ENCODE measurements around the gene SYCN.

Gene SYCN

DNA sequence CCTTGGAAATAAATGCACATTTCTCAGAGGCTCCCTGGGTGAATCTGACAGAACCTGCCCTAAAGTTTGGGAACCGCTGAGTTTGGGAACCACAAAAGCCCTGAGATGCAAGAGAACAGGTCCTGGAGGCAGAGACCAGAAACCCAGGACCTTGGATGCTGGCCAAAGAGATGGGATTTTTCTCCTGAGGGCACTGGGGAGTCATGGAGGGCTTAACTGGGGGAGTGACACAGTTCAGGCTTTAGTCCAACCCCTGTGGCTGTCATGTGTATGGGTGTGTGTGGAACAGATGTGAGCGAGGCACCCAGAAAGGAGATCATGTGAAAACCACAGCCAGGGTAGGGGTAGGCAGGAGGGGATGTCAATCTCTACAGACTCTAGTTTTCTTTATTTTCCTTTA is 11.2 kb downstream of the SYCN start:
- no peak for DNase-seq

DNA sequence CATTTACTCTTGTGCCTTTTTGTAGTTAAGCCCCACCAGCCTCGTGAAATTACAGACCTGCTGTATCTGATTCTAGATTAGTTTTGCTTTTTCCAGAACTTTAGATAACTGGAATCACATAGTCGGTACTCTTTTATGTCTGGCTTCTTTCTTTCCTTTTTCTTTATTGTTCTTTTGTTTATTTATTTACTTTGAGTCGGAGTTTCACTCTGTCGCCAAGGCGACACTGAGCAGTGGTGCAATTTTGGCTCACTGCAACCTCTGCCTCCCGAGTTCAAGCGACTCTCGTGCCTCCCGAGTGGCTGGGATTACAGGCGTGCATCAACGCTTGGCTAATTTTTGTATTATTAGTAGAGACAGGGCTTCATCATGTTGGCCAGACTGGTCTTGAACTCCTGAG is 13.3 kb downstream of the SYCN start:
- no peak for DNase-seq

DNA sequence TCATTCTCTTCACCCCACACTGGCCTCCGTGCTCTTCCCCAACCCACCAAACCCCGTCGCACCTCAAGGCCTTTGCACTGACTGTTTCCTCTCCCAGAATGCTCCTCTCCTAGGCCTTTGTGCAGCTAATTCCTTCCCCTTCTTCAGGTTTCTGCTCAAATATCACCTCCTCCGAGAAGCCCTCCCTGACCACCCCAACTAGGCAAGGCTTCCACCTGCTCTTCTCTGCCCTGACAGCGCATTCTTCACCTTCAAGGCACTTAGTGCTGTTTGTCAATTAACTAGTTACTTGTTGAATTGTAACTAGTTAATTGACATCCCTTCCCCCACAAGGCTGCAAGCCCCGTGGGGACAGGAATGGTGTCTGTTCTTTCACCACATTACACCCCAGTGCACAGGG is 15.1 kb downstream of the SYCN start:
- no peak for DNase-seq

DNA sequence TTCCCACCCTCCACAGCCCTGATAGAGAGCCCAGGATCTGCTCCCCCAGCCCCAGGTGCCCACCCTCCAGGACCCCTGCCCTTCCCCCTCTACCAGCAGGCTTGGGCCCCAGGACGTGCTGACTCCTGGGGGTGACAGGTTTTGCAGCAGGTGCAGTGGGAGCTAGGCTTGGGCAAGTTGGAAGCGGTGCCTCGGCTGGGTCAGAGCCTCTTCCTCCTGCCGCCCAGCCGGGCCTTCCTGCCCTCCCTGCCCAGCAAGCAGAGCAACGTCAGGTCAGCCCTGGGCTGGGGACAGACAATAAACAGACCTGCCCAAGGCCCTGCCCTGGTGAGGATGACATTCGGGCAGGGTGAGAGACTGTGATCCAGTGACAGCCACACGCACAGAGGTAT is 16.5 kb downstream of the SYCN start:
- DNase-seq: no peak

DNA sequence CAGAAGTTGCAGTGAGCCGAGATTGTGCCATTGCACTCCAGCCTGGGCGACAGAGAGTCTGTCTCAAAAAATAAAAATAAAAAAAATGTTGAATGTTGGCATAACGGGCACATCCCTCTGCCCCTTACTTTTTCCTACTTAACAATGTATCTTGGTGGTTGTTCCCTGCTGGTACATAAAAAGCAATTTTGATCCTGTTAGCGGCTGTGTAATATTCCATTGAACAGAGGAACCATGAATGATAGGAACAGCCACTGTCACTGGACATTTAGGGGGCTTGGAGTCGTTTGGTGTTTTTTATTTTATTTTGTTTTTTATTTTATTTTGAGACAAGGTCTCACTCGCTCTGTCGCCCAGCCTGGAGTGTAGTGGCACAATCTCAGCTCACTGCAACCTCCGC is 17.7 kb downstream of the SYCN start:
- DNase-seq: no peak

DNA sequence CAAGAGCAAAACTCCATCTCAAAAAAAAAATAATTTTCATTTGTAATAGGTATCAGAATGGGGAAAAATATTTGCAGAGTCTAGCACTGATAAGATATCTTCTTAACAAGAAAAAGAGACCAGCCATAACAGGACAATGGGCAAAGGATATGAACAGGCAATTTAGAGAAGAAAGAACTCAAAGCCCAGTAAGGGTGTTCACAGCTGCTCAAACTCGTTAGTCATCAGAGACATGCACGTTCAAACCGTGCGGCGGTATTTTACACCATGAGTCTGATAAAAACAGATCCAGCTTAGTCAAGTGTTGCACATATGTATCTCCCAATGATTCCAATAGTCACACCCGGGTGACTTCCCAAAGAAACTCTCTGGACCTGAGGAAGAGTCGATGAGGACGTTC is 21.0 kb downstream of the SYCN start:
- DNase-seq: no peak

DNA sequence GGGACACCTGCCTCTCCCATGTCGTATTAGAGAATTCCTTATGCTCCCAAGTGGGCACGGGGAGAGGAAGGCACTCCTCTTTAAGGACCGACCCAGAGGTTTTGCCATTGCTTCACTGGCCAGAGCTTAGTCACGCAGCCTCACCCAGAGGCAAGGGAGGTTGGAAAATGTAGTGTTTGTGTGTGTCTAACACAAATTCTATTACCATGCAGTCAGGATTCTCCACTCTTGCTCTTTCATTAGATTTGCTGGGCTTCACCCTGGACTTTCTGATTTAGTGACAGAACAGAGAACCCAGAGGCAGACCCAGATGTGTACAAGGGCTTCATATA is 21.9 kb downstream of the SYCN start:
- DNase-seq: no peak

DNA sequence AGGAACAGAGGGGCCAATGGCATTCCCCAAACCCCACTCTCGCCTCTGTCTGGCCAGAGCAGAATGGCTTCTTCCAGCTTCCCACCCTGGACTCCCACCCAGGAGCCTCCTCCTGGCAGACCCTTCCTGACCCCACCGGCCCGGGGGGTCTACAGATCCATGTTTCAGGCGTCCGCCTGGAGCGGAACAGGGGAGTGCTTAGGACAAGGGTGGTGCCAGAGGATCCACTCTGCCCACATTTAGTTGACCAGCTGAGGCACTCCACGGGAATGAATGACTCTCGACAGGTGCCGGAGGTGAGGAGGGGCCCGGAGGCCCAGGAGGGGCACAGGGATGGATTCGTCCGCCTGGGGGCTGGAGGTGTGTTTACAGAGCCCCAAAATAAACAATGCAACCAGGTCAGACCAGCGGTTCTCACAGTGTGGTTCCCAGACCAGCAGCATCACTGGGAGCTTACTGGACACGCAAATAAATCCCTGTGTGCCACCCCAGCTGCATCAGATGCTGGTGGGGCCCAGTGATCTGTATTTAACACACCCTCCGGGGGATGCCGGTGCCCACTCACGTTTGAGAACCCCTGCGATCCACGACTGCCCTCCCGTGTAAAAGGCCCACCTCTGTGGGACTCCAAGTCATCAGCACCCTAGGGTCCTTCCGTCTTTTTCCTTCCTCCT is 22.4 kb downstream of the SYCN start:
- no peak for DNase-seq

DNA sequence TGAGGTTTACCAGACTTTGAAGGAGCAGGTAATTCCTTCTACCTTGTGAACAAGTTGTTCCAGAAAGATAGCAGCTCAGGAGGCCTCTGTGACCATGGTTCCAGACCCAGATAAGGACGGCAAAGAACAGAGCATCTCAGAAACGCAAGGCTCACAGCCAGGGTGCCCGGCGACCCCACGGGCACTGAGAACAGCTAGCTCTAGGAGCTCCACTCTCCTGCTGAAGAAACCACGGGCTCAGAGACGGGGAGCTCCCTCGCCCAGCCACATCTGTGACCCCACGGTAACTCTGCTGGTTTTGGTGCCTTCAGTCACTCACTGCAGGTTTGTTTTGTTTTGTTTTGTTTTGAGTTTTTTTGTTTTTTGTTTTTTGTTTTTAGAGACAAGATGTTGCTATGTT is 23.3 kb downstream of the SYCN start:
- no peak for DNase-seq

DNA sequence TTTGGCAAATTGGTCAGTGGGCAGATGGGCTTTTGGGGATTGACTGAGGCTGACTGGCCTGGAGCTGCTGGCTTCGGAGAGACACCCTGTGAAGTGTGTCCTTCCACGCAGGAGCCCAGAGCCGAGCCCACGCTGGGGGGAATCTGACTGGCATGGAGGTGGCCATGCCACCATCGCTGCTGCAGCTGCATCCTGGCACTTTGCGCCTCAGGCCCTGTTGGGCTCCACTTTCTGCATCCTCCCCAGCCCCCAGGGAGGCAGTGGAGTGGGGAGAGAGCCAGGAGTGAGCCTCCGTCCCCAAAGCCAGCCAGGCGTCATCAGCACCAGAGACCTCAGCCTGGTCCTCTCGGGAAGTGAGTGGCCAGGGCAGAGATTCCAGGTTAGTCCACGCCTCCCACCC is 24.3 kb downstream of the SYCN start:
- no peak for DNase-seq

DNA sequence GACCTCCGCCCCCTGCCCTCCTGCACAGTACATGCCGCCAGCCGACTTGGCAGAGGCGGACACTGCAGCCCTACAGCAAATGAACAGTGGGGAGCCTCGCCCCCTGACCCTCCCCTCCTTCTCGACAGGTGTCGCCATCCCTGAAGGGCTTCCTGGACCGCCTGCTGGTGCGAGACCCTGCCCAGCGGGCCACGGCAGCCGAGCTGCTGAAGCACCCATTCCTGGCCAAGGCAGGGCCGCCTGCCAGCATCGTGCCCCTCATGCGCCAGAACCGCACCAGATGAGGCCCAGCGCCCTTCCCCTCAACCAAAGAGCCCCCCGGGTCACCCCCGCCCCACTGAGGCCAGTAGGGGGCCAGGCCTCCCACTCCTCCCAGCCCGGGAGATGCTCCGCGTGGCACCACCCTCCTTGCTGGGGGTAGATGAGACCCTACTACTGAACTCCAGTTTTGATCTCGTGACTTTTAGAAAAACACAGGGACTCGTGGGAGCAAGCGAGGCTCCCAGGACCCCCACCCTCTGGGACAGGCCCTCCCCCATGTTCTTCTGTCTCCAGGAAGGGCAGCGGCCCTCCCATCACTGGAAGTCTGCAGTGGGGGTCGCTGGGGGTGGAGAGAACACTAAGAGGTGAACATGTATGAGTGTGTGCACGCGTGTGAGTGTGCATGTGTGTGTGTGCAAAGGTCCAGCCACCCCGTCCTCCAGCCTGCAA is 25.6 kb downstream of the SYCN start:
- no peak for DNase-seq

DNA sequence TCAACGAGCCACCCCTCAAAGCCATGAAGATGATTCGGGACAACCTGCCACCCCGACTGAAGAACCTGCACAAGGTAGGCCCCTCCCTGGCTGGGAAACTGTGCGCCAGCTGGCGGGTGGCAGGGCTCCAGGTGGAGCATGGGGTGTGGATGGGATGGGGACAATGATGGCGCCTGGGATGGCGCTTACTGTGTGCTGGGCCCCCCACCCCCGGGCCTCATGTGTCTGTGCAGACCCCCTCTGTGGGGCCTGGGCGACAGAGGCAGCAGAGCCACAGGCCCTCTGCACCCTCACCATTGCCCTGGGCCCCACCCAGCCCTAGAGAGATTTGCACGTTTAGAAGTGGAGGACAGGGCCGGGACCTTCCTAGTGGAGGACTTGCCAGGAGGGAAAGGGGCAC is 26.3 kb downstream of the SYCN start:
- DNase-seq: no peak

DNA sequence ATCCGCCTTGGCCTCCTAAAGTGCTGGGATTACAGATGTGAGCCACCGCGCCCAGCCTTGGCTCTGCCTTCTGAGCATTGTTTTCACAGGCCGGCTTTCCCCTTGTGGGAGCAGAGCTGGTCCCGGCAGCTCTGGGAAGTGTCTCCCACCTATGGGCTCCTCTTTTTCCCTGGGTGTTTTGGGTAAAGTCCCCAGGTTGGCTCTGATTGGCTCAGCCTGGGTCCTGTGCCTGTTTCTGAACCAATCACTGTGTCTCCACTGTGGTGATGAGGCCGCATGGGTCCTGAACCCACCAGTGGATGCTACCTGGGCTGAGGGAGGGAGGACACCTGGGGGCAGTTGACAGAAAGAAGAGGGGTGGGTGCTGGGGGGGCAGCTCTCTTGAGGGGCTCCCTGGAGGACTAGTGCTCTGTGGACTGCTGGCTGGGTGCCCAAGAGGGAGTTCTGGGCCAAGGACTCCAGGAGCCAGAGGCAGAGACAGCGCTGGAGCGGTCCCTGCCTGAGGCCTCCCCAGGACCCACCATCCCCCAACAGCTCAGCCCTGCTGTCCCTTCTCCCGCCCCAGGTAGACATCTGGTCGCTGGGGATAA is 26.9 kb downstream of the SYCN start:
- DNase-seq: no peak

DNA sequence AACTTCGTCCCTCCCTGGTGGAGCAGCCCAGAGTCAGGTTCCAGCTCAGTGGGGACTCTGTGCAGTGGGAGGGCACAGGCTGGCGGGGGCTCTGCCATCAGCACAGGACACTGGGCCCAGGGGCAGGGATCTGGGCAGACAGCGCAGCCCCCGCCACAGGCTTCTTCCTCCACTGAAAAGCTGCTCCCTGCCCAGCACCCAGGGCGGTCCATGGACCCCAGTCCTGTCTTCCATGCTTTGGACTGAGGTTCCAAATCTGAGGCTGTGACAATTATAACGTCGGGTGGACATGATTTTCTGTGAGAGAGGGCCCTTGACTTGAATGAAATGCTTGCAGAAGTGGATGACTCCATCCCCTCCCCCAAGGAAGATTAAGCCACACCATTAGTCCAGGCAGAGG is 28.5 kb downstream of the SYCN start:
- DNase-seq: no peak

DNA sequence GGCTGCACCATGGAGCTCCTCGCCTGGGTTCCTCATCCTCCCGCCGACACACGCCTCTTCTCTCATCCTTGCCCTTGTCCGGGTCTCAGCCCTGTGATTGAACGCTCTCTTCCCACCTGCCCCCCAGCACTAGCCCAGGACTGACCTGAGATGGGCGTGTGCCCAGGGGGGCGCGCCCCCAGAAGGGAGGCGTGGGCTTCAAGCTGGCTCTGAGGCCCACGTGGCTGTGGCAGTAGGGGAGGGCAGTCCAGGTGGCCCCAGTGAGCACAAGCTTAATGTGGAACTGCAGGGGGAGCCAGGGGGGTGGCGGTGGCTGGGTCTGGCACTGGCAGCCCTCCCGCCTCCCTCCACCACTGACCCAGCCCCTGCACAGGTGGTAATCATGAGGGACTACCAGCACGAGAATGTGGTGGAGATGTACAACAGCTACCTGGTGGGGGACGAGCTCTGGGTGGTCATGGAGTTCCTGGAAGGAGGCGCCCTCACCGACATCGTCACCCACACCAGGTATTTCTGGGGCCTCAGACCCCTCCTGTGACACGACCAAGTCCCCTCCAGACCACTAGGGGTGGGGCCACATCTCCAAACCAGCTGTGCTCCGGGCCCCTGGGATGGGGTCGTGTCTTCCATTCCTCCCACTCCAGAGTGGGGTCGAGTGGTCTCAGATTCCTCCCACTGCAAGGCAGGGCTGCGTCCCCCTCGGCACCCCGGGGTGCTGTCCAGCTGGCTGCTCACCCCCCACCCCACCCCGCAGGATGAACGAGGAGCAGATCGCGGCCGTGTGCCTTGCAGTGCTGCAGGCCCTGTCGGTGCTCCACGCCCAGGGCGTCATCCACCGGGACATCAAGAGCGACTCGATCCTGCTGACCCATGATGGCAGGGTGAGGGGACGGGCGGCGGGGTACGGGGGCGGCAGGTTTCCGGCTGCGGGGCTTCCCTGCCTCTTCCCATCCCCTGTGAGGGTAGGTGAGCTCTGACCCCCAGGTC is 29.2 kb downstream of the SYCN start:
- DNase-seq: no peak

DNA sequence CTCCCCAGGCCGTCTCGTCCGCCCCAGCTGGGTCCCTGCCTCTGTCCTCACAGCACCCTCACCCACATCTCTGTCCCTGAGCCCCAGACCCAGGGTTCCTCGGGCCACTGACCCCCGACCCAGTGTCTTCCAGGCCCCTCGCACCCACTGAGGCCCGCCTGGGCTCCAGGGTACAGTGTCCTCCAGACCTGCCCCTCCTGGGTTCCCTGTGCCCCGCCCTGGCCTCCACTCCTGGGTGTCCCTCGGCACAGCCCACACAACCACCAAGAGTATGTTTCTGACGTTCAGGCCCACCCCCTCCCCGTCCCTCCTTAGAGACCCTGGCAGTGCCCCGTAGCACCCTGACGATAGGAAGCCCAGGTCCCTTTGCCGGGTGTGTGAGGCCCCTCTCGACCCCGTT is 29.9 kb downstream of the SYCN start:
- DNase-seq: no peak

DNA sequence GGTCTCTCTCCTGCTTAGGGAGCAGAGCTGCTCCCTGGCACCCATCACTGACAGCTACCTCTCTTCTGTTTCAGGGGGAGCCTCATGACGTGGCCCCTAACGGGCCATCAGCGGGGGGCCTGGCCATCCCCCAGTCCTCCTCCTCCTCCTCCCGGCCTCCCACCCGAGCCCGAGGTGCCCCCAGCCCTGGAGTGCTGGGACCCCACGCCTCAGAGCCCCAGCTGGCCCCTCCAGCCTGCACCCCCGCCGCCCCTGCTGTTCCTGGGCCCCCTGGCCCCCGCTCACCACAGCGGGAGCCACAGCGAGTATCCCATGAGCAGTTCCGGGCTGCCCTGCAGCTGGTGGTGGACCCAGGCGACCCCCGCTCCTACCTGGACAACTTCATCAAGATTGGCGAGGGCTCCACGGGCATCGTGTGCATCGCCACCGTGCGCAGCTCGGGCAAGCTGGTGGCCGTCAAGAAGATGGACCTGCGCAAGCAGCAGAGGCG is 30.5 kb downstream of the SYCN start:
- DNase-seq: no peak

DNA sequence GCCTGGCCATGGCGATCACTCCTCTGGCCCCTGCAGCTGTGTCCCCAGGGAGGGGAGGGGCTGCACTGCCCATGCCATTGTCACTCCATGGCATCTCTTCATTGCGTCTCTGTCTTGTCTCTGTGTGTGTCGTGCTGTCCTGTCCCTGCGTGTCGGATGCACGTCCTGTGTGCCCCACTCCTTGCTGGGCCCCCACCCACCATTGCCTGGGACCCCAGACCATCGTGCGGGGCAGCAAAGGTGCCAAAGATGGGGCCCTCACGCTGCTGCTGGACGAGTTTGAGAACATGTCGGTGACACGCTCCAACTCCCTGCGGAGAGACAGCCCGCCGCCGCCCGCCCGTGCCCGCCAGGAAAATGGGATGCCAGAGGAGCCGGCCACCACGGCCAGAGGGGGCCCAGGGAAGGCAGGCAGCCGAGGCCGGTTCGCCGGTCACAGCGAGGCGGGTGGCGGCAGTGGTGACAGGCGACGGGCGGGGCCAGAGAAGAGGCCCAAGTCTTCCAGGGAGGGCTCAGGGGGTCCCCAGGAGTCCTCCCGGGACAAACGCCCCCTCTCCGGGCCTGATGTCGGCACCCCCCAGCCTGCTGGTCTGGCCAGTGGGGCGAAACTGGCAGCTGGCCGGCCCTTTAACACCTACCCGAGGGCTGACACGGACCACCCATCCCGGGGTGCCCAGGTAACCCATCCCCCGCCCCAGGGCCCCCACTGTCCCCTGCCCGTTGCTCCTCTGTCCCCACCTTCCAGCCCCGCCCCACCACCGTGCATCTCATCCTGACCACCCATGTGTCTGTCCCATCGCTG is 31.2 kb downstream of the SYCN start:
- DNase-seq: no peak

DNA sequence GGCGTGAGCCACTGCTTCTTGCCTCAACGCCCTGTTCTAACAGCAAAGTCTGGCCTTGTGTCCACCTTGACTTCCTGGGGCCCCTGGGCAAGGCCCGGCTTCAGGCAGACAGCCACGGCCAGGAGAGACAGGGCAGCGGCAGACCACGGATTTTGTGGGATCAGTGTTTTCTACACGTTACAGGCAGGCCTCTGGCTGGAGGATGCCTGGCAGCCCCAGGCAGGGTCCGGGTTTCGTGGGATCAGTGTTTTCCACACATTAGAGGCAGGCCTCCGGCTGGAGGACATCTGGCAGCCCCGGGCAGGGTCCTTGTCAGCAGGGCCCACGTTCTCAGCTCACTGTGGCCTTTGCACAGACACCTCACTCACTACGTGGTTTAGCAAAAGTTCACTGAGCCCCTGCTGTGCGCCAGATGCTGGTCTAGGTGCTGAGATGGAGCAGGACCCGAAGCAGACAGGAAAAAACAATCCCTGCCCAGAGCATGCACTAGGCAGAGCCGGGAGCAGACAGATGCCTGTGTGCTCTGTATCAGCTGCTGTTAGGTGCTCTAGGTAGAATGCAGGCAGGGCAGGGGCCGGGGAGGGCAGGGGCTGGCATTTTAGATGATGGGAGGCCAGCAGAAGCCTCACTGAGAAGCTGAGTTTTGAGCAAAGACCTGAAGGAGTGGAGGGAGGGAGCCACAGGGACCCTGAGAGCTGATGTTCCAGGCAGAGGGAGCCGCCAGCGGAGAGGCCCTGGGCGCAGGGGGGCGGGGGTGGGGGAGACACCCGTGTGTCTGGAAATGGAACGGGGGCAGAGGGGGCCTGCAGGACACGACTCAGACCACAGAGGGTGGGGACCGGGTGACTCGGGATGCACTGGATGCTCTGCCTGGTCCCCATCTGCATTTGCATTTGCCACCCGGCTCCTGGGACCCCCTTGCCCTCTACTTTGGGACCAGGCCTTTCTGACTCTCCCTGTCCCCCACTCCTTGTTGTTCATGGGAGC is 32.3 kb downstream of the SYCN start:
- DNase-seq: no peak

DNA sequence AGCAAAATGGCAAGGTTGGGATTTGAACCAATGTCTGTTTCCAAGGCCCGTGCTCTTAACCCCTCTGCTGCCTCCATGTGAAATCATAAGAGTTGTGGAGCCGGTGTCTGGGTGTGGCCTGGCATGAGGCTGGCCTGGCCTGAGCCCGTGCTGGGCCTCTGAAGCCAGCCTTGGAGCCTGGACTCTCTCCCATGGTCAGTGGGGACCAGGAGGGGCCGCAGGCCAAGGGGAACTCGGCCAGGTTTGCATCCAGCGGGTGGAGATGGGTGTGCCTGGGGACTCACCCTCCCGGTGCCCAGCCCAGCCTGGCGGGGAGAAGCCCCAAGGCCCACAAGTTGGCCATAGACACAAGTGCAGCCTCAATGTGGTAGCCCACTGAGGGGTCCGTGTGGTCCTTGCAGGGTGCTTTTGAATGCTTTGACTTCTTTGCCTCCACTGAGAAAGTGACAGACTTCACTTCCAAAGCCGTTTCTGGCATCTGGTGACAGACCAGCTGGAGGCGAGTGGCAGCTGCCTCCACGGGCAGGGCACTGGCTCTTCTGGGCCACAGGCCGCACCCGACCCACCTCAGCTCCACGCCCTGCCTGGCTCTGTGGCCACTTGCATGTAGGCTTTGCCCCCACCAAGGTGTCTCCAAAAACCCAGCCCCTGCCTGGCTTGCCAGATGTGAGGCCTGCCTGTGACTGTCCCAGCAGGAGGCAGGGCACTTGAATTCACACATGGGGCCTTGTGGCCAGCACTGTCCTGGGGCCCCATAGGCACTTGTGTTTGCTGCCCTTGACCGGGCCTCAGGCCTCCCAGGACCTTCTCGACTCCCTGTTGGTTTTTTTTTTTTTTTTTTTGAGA is 33.5 kb downstream of the SYCN start:
- DNase-seq: no peak

Measured in activated T-cell treated with anti-CD3 and anti-CD28 coated beads for 4 hours (primary cell).